HG03175 (cell line): ENCODE data around the gene NFATC1.

ENCODE experiments used
- ATAC-seq: cut with Tn5 transposase; IDR thresholded peaks from one replicate; pipeline ENCODE4 v1.9.1; 2021; ENCODE audit warnings: mild to moderate bottlenecking, moderate library complexity; ENCODE audit not compliant: unreplicated experiment

The NFATC1 gene

GRCh38 chr18:79563949-79564348, 168.2 kb downstream of the NFATC1 start:
- no peak for ATAC-seq

- ATAC-seq = no peak
These were observed 168.7 kb downstream of the NFATC1 start for GRCh38 chr18:79564441-79564840.

GRCh38 chr18:79566771-79567431, 171.2 kb downstream of the NFATC1 start:
- ATAC-seq = no peak

GRCh38 chr18:79567481-79568147, 171.9 kb downstream of the NFATC1 start:
- ATAC-seq = no peak

GRCh38 chr18:79568543-79569205, 172.9 kb downstream of the NFATC1 start:
- ATAC-seq = no peak

- no peak for ATAC-seq
These were observed 174.0 kb downstream of the NFATC1 start for GRCh38 chr18:79569720-79570119.

- no peak for ATAC-seq
These were observed 174.8 kb downstream of the NFATC1 start for GRCh38 chr18:79570266-79571201.

GRCh38 chr18:79571211-79572092, 175.7 kb downstream of the NFATC1 start:
- no peak for ATAC-seq

- no peak for ATAC-seq
These were observed 176.5 kb downstream of the NFATC1 start for GRCh38 chr18:79572093-79572780.

- no peak for ATAC-seq
These were observed 177.2 kb downstream of the NFATC1 start for GRCh38 chr18:79572848-79573451.

GRCh38 chr18:79573921-79574491, 178.3 kb downstream of the NFATC1 start:
- ATAC-seq = no peak

- peak; percentile 58 for ATAC-seq
These were observed 179.3 kb downstream of the NFATC1 start for GRCh38 chr18:79574938-79575525.

- ATAC-seq = no peak
These were observed 180.4 kb downstream of the NFATC1 start for GRCh38 chr18:79575891-79576685.

- ATAC-seq = no peak
These were observed 181.1 kb downstream of the NFATC1 start for GRCh38 chr18:79576686-79577351.

GRCh38 chr18:79577451-79578395, 182.0 kb downstream of the NFATC1 start:
- ATAC-seq = no peak
